GM18499 (cell line): ENCODE measurements around the gene FKBP1A.

Experiments used
- ATAC-seq: cut with Tn5 transposase; IDR thresholded peaks from one replicate; pipeline ENCODE4 v1.9.1; 2021; ENCODE audit warnings: moderate number of reproducible peaks; ENCODE audit not compliant: insufficient read depth, unreplicated experiment

The FKBP1A gene

DNA sequence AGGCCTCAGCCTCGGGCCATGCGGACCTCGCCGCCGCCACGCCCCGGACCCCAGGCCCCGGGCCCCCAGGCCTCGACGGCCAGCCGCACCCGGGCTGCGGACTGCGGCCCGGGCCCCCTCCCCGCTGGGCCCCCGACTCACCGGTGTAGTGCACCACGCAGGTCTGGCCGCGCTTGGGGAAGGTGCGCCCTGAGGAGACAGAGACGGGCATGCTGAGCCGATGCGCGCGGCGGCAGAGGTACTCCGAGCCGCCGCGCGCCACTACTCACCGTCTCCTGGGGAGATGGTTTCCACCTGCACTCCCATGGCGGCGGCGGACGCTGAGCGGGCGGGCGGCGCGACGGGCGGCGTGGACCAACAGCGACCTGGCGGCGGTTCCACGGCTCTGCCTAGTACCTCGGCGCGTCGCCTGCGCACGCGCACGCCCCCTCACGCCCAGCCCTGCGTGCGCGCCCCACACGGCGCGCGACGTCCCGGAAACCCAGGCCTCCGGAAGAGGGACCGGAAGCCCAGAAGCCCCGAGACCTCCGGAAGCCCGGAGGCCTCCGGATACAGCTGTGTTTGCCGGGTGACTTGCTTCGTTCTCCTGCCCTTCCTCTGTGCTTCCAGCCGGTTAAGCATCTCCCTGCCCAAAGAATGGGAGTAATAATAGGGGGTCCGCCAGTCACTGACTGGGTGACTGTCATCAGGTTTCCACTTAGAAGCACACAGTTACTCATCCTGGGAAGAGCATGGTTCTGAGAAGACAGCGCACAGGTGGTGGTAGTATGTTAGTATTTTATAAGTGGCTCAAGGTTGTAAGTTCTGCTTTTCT is at the start of gene FKBP1A:
FKBP1A (minus strand) TSS at position 362 of the 814 bp plus-strand sequence; CDS start at position 306, 56 bp downstream.
- ATAC-seq: no peak

DNA sequence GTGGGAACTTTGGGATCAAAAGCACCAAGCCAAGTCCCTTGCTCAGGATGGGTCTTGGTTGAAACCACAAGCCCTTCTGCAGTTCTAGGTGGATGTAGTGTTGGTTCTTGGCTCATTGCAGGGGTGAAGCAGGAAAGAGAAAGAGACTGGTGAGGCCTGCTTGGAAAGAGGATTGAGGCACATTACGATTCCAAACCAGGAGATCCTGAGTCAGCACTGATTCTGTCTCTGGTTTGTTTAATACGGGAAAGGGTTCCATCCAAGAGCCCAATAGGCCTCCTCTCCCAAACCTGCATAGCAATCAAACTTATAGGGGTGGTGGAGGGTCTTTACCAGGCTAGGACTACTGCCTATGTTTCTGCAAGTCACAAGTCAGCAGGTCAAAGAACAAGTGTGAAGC is 49.5 kb upstream of the FKBP1A start:
- no peak for ATAC-seq

DNA sequence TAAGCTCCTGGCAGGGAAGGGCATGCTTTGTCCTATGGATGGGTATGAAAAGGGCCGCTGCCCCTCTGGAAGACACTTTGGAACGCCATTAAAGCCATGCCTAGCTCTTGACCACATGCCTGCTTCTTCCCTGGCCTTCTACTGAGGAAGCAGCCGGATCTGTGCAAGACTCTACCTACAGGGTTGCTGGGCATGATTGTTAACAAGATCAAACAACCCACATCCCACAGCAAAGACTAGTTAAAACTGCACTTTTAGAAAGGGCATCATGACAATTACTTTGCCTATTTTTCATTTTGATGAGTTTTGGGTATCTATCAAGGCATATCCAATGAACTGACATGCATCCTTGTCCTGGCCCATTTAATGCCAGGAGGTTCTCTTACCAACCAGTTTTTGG is 48.3 kb upstream of the FKBP1A start:
- ATAC-seq: no peak

DNA sequence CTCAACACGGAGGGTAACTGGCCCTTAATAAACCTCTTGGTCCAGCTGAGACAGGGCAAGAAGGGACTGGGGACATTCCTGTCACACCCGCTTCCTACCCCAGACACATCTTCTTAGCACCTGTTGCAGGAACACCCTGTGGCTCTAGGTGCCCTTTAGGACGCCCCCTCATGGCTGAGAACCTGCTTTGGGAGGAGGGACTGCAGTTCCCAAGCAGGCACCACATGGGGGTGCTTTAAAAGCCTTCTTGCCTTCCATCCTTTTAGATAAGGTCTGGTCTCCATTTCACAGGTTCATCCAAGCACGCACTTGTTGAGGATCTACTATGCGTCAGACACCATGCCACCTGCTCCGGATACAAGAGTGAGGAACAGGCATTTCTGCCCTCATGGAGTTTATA is 47.2 kb upstream of the FKBP1A start:
- ATAC-seq: no peak

DNA sequence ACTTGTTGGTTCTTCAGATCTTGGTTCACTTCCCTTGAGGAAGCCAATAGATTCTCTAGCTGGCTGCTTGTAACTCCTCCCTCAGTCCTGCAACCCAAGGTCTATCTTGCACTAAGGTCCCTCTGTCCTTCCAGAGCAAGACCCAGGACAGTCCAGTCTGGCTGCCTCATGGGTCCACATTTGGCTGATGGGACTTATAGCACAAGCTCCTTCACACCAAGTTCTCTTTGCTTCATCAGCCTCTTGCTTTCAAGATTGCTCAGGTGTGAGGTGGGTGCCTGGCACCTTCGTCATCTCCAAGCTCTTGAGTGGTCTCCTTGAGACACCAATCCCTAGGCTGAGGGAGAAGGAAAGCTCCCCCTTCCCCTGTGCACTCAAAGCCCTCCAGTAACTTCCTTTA is 45.5 kb upstream of the FKBP1A start:
- no peak for ATAC-seq

DNA sequence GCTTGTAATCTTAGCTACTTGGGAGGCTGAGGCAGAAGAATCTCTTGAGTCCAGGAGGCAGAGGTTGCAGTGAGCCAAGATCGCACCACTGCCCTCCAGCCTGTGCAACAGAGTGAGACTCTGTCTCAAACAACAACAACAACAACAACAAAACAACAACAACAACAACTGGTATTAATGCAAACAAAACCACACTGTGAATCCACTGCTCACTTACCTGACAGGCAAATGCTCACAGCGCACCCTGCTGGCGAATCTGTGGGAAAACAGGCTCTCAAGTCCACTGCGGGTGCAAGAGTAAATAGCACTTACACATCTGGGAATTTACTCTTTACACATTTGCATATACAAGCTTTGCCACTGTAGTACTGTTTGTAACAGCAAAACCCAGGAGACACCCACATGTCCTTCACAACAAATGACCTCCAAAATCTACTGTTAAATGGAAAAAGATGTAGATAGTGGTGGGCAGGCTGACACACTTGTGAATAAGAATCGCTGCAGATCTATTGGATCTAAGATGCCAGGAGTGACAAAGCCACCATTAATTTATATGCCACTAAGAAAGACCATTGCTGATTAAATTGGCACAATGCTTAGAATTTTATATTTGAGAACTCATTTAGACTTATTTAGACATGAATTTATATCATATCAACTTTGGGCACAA is 44.5 kb upstream of the FKBP1A start:
- no peak for ATAC-seq

DNA sequence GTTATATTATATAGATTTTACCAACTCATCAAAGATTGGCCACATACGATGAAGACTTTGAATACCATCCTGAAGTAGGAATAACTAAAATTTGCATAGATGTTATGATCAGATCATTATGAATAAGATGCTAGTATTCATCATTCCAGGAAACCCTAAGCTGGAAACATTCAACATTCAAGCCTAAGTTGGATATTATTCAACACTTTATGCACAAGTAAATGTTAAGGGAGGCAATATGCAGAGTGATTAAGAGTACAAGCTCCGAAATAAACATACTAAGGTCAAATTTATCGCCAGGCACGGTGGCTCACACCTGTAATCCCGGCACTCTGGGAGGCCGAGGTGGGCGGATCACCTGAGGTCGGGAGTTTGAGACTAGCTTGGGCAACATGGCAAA is 43.4 kb upstream of the FKBP1A start:
- ATAC-seq: no peak

DNA sequence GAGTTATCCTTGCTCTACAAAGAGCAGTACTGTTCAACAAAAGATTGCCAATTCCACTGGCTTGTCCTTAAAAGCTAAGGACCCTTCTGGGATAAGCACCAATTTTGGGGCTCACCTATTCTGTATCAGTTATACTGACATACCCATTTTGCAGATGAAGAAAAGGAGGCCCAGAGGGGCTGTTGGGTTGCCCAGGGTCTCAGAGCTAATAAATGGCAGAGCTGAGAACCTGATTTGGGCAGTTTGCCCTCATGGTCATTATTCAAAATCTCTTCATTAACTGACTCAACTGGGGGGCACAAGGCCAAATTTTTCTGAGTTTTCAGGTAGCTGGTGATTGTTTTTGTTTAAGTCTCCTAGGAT is 42.5 kb upstream of the FKBP1A start:
- no peak for ATAC-seq

DNA sequence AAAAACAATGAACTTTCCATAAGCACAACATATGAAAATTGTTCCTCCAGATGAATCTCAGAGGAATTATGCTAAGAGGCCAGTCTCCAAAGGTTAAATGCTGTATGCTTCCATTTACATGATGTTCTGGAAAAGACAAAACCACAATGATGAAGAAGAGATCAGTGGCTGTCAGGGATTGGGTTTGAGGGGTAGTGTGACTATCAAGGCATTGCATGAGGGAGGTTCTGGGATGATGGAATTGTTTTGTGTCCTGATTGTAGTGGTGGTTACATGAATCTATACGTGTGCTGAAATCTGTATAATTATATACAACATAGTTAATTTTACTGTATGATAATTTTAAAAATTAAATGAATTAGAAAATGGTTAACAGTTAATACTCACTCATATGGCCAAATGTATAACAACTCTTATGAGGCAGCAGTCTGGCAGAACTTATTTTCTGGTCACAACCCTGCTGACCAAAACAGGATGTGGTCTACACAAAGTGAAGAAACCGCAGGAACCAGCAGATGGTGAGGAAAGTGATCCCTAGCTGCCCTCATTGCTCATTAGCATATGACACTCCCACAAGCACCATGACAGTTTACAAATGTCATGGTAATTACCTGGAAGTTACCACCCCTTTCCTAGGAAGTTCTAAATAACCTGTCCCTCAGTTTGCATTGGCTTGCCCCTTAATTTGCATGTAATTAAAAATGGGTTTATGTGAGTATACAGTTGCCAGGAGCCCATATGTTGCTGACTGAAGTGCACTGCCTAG is 41.9 kb upstream of the FKBP1A start:
- peak; percentile 89 for ATAC-seq

DNA sequence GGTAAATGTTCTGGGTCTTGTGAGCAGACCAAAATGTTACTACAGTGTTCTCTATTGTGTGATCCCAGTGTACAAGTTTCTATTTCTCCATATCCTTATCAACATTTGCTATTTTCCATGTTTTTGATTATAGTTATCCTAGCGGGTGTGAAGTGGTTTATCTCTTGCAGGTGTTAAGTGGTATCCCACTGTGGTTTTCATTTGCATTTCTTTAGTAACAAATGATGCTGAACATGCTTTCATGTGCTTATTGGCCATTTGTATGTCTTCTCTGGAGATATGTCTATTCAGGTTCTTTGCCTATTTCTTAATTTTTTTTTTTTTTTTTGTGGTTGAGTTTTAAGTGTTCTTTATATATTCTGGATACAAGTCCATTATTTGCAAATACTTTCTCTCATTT is 38.3 kb upstream of the FKBP1A start:
- ATAC-seq: no peak

DNA sequence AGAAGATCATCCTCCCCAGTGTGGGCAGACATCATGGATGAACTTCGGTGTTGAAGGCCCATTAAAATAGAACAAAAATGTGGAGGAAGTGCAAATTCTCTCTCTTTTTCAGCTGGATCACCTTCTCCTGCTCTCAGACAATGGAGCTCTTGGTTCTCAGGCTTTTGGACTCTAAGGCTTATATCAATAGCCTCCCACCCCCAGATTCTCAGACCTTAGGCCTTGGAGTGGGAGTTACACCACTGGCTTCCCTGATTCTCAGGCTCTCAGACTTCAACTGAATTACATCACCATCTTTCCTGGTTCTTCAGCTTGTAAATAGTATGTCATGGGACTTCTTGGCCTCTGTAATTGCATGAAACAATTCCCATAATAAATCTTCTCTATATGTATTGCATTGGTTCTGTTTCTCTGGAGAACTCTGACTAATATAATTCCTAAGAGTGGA is 37.2 kb upstream of the FKBP1A start:
- no peak for ATAC-seq

DNA sequence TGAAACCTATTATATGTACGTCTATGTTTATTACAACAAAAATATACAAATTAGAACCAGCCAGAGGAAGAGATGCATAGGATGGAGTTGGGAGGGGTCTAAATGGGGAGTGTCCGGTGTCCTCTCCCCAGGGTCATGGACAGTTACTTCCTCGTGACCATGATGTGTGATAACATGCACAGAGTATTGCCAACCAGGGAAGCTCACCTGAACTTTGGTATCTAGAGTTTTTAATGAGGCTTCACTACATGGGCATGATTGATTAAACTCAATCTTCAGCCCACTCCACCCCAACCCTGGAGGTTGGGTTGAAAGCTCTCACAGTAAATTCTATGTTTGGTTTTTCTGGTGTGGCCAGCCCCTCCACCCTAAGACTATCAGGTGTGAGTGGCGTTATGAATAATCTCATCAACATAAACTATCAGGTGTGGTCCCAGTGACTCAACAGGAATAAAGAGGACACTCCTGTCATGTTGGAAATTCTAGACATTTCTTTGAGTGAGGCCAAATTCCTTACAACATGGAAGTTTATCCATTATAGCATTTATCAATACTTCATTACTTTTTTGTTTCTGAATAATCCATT is 36.4 kb upstream of the FKBP1A start:
- ATAC-seq: no peak

DNA sequence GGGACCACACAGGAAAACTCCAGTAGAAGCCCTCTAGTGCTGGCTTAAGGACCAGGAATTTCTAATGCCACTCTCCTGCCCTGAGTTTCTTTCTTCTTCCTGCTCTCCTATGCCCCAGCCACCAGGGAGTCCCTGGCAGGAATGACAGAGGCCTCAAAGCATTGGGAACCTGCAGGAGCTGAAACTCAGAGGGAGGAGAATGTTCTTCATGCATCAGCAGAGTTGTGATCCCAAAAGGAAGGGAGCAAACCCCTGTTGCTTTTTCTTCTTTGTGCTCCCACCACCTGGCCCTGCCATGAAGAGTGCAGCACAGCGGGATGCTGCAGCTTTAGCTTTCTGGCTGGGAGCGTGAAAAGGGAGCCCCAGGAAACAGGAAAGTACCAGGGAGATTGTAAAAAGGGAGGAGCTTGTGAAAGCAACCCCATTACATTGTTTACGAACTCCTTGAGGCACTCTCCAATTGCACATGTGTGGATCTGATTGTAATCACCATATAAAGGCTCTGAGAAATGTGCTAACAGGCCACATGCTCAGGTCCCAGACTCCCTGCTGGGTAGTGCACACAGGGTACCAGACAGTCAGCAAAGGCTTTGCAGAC is 34.7 kb upstream of the FKBP1A start:
- no peak for ATAC-seq

DNA sequence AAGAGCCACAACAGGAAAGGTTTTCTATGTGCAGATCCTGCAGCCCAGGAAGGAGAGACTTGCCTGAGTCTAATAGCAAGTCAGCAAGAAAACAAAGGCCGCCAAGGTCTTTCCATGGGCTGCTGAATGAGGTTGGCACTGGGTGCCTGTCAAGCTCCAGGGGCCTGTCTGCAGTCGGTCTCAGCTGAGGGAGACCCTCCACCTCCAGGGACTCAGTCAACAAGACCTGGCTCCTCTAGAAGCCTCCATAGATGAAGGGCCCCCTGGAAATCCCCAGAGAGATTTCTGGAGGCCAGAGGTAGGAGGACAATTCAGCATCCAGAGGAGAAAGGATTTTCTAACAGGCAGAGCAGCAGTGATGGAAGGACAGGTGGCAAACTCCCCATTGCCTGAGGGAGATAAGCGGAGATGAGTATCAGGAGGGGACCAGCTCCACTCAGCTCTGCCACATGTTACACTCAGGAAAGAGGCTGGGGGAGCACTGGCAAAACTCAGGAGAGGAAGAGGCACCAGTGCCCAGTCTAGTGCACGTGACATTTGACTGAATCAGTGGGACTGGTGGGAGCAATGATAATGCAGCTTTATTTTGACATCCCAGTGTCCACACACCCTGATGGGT is 33.5 kb upstream of the FKBP1A start:
- no peak for ATAC-seq

DNA sequence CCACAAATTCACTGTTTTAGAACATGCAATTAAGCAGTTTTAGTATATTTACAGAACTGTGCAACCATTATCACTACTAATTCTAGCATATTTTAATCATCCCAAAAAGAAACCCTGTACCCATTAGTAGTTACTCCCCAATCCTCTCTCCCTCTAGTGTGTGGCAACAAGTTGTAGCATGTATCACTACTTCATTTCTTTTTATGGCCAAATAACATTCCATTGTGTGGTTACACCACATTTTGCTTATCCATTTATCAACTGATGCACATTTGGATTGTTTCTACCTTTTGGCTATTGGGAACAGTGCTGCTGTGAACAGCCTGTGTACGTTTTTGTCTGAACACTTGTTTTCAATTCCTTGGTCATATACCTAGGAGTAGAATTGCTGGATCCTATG is 31.5 kb upstream of the FKBP1A start:
- ATAC-seq: no peak

DNA sequence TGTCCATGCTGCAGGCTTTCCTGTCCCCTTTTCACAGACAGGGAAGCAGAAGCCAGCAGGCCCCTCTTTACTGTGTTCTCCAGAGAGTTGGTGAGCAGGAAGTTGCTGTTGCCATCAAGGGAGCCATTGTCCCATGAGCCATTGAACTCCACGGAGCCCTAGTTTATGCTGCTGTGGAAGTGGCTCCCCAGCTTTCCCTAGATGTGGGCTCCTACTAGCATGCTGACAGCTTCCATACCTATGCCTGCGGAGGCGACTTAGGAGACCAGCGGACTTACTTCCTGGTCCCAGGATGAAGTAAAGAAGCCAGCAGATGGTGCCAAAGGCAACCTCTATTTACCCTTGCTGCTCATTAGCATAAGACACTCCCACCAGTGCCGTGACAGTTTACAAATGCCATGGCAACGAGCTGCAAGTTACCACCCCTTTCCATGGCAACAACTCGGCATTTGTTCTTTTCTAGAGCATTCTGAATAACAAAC is 30.8 kb upstream of the FKBP1A start:
- no peak for ATAC-seq

DNA sequence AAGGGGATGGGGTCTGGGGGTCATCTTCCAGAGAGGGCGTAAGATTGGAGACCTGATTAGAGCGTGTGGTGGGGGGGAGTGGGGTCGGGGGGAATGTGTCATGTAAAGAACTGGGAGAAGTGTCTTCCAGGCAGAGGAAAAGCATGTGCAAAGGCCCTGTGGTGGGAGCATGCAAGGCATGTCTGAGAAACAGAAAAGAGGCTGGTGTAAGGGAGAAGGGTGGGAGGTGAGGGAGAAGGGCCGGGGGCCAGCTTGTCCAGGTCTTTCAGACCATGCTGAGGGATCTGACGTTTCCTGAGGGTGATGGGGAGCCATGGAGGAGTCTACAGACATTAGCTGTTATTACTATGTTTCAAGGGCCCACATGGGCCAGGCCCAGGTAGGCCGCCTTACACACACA is 30.4 kb upstream of the FKBP1A start:
- no peak for ATAC-seq

DNA sequence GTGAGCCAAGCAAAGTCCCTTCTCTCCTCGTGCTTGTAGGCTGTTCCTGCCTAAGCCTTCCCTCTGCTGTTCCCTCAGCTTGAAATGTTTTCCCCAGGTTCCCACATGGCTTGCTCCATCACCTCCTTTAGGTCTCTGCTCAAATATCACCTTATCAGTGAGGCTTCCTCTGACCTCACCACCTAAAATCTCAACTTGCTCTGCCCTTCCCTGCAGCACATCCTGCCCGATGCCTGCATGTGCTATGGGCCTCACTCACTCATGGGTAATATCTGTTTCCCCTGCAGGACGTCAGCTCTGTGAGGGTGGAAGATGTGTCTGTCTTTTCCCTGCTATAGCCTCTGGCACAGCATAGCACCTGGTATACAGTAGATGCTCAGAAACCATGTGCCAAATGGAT is 29.9 kb upstream of the FKBP1A start:
- ATAC-seq: no peak

DNA sequence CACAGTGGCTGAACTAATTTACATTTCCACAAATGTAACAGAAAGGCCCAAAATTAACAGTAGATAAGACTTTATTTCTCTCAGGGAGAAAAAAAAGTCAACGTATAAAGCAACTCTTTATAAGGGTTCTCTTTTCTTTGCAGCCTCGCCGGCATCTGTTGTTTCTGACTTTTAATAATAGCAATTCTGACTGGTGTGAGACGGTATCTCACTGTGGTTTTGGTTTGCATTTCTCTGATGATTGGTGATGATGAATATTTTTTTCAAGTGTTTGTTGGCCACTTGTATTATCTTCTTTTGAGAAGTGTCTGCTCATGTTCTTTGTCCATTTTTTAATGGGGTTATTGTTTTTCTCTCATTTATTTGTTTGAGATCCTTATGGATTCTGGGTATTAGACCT is 27.2 kb upstream of the FKBP1A start:
- ATAC-seq: no peak

DNA sequence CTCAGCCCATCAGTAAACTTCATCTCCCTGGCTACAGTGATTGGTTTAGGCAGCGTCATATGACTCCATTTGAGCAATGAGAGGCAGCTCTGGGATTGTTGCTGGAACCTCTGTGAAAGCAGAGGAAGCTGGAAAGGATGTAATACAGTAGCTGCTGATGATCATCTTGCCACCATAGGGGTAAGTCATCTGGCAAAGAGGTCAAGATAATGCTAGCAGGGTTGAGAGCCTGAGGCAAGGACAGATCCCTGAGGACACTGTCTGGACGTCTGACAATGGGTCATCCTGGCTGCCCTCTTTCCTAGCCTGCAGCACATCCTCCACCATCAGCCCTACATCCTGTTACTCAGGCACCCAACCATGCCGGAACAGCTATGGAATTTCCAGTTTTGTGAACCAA is 25.5 kb upstream of the FKBP1A start:
- no peak for ATAC-seq
